ENCODE measurements around the gene IQSEC1. TPM values are rescaled to one million over a fixed set of nuclear protein-coding genes. Genes with fewer than 3 reads are reported as not detected.

IQSEC1 gene
- total and polyA plus RNA-seq, 2 donors (not counting 3 experiments of a cell fraction or from before 2014, with no cell fraction given), result 5.2 to 18.0 TPM

DNA sequence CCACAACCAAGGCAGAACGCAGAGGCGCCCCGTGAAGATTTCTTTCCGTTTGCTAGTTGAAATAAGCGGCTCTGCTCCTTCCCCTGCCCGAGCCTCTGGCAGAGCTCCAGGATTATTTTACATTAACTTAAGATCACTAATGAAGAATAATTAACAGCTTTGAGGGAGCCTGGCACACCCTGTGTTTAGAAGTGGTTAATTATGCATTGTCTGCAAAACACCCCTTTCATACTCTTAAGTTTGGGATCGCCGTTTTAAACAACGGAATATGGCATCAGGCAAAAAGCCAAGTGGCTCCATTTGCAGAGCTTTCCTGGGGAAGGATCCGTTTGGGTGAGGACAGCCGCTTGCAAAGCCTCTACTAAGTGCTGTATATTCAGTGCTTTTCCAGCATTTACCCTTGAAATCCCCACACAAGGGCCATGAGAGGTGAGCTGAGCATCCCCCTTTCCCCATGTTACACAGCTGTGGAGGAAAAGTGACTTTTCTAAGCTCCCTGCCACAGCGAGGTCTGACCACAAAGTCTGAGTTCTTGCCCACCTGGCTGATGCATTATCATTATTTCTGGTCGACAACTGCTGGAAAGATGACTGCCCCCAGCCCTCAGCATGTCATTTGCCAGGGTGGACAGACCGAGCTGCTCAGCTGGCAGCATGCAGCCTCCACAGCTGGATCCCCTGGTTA, 33.9 kb downstream of the IQSEC1 start:
- no peak overlapping the region for H3K4me2 ChIP-seq (ENCODE audit: insufficient read depth, low read length)

More for the DNA sequence above, 33.9 kb downstream of the IQSEC1 start:
- Histone ChIP-seq H3K27ac (ENCODE audit: insufficient read depth, low read depth, low read length) (no peak overlapping the region), H3K9me3 (replicated peaks; ENCODE audit: control insufficient read depth, insufficient read depth, low read length) (no peaks in the 10 kb centered on the region), H3K79me2 (ENCODE audit: control insufficient read depth, insufficient read depth, low read length) (no peaks in the 10 kb centered on the region), H2AFZ (ENCODE audit: low read depth, low read length) (no peak overlapping the region), H3K4me1 (ENCODE audit: control insufficient read depth, extremely low read depth, insufficient read depth, low read length) (no peaks in the 10 kb centered on the region), H3K9ac (replicated peaks; ENCODE audit: extremely low read depth, insufficient read depth, low read length) (no peak overlapping the region), H3K9me1 (replicated peaks; ENCODE audit: control insufficient read depth, extremely low read depth, insufficient read depth, low read length) (no peaks in the 10 kb centered on the region), H3K36me3 (ENCODE audit: control insufficient read depth in 2 of 2, extremely low read depth in 1 of 2, insufficient read depth in 2 of 2, low read length in 2 of 2) (no peaks in the 10 kb centered on the region), H3K4me3 (replicated peaks in 1 of 3; ENCODE audit: insufficient read depth in 1 of 3, low read depth in 1 of 3, low read length in 3 of 3) (no peak overlapping the region), H4K20me1 (replicated peaks; ENCODE audit: control insufficient read depth, extremely low read depth, insufficient read depth, low read length) (no peaks in the 10 kb centered on the region), H3K27me3 (ENCODE audit: control insufficient read depth in 2 of 2, insufficient read depth in 2 of 2, low read length in 2 of 2) (peaks cover 0 to 3% of the 10 kb centered on the region in 2 experiments)
- BruUV-seq (replicated peaks), result no TSS peak
- TF ChIP-seq EZH2 (IDR thresholded peaks at IDR 0.05; ENCODE audit: borderline replicate concordance, low read depth, low read length, severe bottlenecking) (no peak), MYC (IDR thresholded peaks at IDR 0.05; ENCODE audit: low read depth, low read length) (no peak), JUN (IDR thresholded peaks at IDR 0.05; ENCODE audit: borderline replicate concordance, insufficient read depth, insufficient read length, low read depth) (no peak), FOS (IDR thresholded peaks at IDR 0.05; ENCODE audit: borderline replicate concordance, insufficient read depth, low read length) (no peak), GATA2 (IDR thresholded peaks at IDR 0.05; ENCODE audit: insufficient read depth, insufficient read length, low read depth, low read length) (no peak), POLR2AphosphoS5 (IDR thresholded peaks at IDR 0.05; ENCODE audit: insufficient read depth, low read depth, low read length) (no peak), POLR2A (IDR thresholded peaks at IDR 0.05; ENCODE audit: low read depth, low read length) (no peak)
- TF ChIP-seq, protein P1, sequence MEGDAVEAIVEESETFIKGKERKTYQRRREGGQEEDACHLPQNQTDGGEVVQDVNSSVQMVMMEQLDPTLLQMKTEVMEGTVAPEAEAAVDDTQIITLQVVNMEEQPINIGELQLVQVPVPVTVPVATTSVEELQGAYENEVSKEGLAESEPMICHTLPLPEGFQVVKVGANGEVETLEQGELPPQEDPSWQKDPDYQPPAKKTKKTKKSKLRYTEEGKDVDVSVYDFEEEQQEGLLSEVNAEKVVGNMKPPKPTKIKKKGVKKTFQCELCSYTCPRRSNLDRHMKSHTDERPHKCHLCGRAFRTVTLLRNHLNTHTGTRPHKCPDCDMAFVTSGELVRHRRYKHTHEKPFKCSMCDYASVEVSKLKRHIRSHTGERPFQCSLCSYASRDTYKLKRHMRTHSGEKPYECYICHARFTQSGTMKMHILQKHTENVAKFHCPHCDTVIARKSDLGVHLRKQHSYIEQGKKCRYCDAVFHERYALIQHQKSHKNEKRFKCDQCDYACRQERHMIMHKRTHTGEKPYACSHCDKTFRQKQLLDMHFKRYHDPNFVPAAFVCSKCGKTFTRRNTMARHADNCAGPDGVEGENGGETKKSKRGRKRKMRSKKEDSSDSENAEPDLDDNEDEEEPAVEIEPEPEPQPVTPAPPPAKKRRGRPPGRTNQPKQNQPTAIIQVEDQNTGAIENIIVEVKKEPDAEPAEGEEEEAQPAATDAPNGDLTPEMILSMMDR (IDR thresholded peaks at IDR 0.05; ENCODE audit: extremely low read depth in 1 of 2, insufficient read depth in 1 of 2, low read depth in 1 of 2, low read length in 2 of 2), result no peak
- TF ChIP-seq, protein P2, sequence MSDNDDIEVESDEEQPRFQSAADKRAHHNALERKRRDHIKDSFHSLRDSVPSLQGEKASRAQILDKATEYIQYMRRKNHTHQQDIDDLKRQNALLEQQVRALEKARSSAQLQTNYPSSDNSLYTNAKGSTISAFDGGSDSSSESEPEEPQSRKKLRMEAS (IDR thresholded peaks at IDR 0.05; ENCODE audit: insufficient read depth, insufficient read length), result no peak
- FAIRE-seq (no peak), DNase-seq (ENCODE audit: low read depth, low spot score) (no peak)
- POLR2A ChIA-PET, result no interaction called here
- dilution Hi-C loops (cut with MboI; ENCODE audit: extremely low pct_ligation_motif_present, low sequenced_read_pairs) (no loop called here), intact Hi-C loops (cut with micrococcal nuclease) (no loop called here)
- CTCF ChIA-PET, result interaction anchor here (1.5 kb wide), 1 partner anchor 44 kb away, joined by 7 read pairs; no protein-coding TSS in a partner anchor
